HepG2 (cell line): Measurements from ENCODE around the gene SH2D2A. TPM values are rescaled to one million over a fixed set of nuclear protein-coding genes. Genes with fewer than 3 reads are reported as not detected.

ENCODE experiments used
- ATAC-seq: fragments of 200-7000 bp; cut with Tn5 transposase; 3 replicates; pipeline ENCODE4 v1.9.1; 2020; ENCODE audit warnings: mild to moderate bottlenecking, moderate library complexity
- BruUV-seq: library from RNA; stranded (reverse); fragments of 400-500 nt; replicated peaks from 2 replicates; lab custom pipeline; 2021; lab: Mats Ljungman, UMichigan
- CTCF ChIA-PET: fragments of 300-600 bp; formaldehyde crosslinking; extraction: SDS; loops from one replicate; lab custom pipeline; 2021; ENCODE audit warnings: low total read pairs, inconsistent platforms, low intra/inter-chr PET ratio; lab: Yijun Ruan, JAX
- POLR2A ChIA-PET: fragments of 350-600 bp; sonication (Branson Sonifier 250); formaldehyde crosslinking; loops from one replicate; lab custom pipeline; 2020; ENCODE audit warnings: antibody characterized with exemption, inconsistent platforms; lab: Yijun Ruan, JAX
- DNase-seq: peaks from one replicate; pipeline ENCODE4 v3.0.0-alpha.2; 2015; ENCODE audit warnings: low spot score
- FAIRE-seq: peaks from 3 replicates; lab custom pipeline; 2011; peaks lifted over from hg19 to GRCh38; lab: Jason Lieb, UNC
- H2AFZ ChIP-seq: one replicate; pipeline ENCODE4 v1.6.1; 2011; ENCODE audit warnings: low read length, inconsistent platforms
- H3K27ac ChIP-seq: fragments of 300-600 bp; 3 replicates; pipeline ENCODE4 v1.8.0; 2011; ENCODE audit warnings: mixed run types, mild to moderate bottlenecking, mixed read lengths, low read length, inconsistent platforms; ENCODE audit not compliant: insufficient read depth; ENCODE audit errors: extremely low read length
- H3K27me3 ChIP-seq, 2 experiments: fragments of 200-600 bp in 1 of 2; 2 replicates in 1 of 2; 3 replicates in 1 of 2; pipeline versions ENCODE4 v1.6.0 to v1.8.0; 2011; ENCODE audit warnings: low read length in 2 of 2, mild to moderate bottlenecking in 2 of 2, moderate library complexity in 2 of 2, inconsistent platforms in 1 of 2; ENCODE audit not compliant: insufficient read depth in 2 of 2, control insufficient read depth in 1 of 2
- H3K36me3 ChIP-seq, 2 experiments: fragments of 200-600 bp in 1 of 2; replicated peaks in 1 of 2; 2 replicates in 1 of 2; 3 replicates in 1 of 2; pipeline versions ENCODE4 v1.5.1 to v1.8.0; 2011; ENCODE audit warnings: low read length in 2 of 2, inconsistent platforms in 1 of 2; ENCODE audit not compliant: insufficient read depth in 2 of 2, control insufficient read depth in 1 of 2
- H3K4me1 ChIP-seq: 2 replicates; pipeline ENCODE4 v1.5.1; 2012; ENCODE audit warnings: low read length, inconsistent platforms; ENCODE audit not compliant: insufficient read depth
- H3K4me2 ChIP-seq: 2 replicates; pipeline ENCODE4 v1.6.0; 2011; ENCODE audit warnings: low read depth, low read length, inconsistent platforms
- H3K4me3 ChIP-seq, 3 experiments: fragments of 200-600 bp in 1 of 3; sonication (generic), shearing (Covaris generic) in 1 of 3; replicated peaks in 1 of 3; 2 replicates each; pipeline ENCODE4 v1.5.1; 2011 to 2016; ENCODE audit warnings: low read length in 3 of 3, inconsistent platforms in 2 of 3, low read depth in 2 of 3, mild to moderate bottlenecking in 2 of 3, control low read depth in 1 of 3, mixed read lengths in 1 of 3; ENCODE audit not compliant: insufficient read depth in 1 of 3
- H3K79me2 ChIP-seq: one replicate; pipeline ENCODE4 v1.6.1; 2011; ENCODE audit warnings: low read length, inconsistent platforms; ENCODE audit not compliant: insufficient read depth
- H3K9ac ChIP-seq: 2 replicates; pipeline ENCODE4 v1.6.0; 2011; ENCODE audit warnings: mild to moderate bottlenecking, low read depth, low read length, inconsistent platforms; ENCODE audit not compliant: insufficient read depth
- H3K9me3 ChIP-seq: 2 replicates; pipeline ENCODE4 v1.5.1; 2012; ENCODE audit warnings: mild to moderate bottlenecking, low read length
- H4K20me1 ChIP-seq: 2 replicates; pipeline ENCODE4 v1.6.0; 2011; ENCODE audit warnings: inconsistent platforms, mild to moderate bottlenecking, low read length, moderate library complexity; ENCODE audit not compliant: insufficient read depth
- NFIC ChIP-seq: IDR thresholded peaks from 2 replicates; pipeline ENCODE4 v1.6.1; 2012; ENCODE audit warnings: mild to moderate bottlenecking, low read length, inconsistent platforms
- PHF20 ChIP-seq: sonication (generic); formaldehyde crosslinking; IDR thresholded peaks from 2 replicates; pipeline ENCODE4 v1.5.0; 2020; ENCODE audit warnings: mild to moderate bottlenecking, missing genetic modification reagents
- SRY ChIP-seq: sonication (generic); formaldehyde crosslinking; IDR thresholded peaks from 2 replicates; pipeline ENCODE4 v1.8.0; 2022; ENCODE audit warnings: mild to moderate bottlenecking, missing genetic modification reagents
- ZMAT5 ChIP-seq: sonication (generic); formaldehyde crosslinking; IDR thresholded peaks from 2 replicates; pipeline ENCODE4 v1.5.0; 2020; ENCODE audit warnings: mild to moderate bottlenecking, low read depth, missing genetic modification reagents, borderline replicate concordance
- ZNF639 ChIP-seq: conservative IDR thresholded peaks from 2 replicates; pipeline ENCODE4 v1.6.1; 2018; ENCODE audit warnings: missing genetic modification reagents
- ZNF691 ChIP-seq: sonication (generic); formaldehyde crosslinking; IDR thresholded peaks from 2 replicates; pipeline ENCODE4 v1.4.0; 2020; ENCODE audit warnings: missing genetic modification reagents, low read depth, mild to moderate bottlenecking, borderline replicate concordance
- ZNF891 ChIP-seq: sonication (generic); formaldehyde crosslinking; IDR thresholded peaks from 2 replicates; pipeline ENCODE4 v1.5.0; 2020; ENCODE audit warnings: mild to moderate bottlenecking, missing genetic modification reagents
- WGBS: methylation state at CpG from one replicate; pipeline ENCODE4 v1.1.6; 2017; ENCODE audit warnings: low lambda C conversion rate; 5-methylcytosine and 5-hydroxymethylcytosine counted together
- in situ Hi-C: cut with HindIII; loops from 2 replicates; pipeline ENCODE4 v1.10.0; 2017; ENCODE audit warnings: low pct_unique_long_range_greater_than_20kb; ENCODE audit not compliant: extremely low pct_ligation_motif_present
- intact Hi-C: fragments of 100-400 bp; cut with micrococcal nuclease; formaldehyde crosslinking; loops from one replicate; pipeline ENCODE4 v1.10.0; 2022; ENCODE audit not compliant: unreplicated experiment
- polyA plus RNA-seq, 8 experiments: library from polyadenylated mRNA; depleted of rRNA in 3 of 8; stranded (reverse) in 7 of 8; unstranded in 1 of 8; fragments of >200 nt; fragmentation: Illumina TruSeq in 4 of 8; extraction: Trizol in 4 of 8; gene quantifications; 2 replicates each; pipeline versions ENCODE4 v1.2.1 to v1.2.3, GENCODE V29; 2011 to 2016; ENCODE audit warnings: low read depth in 4 of 8, missing spikeins in 1 of 8, mixed read lengths in 1 of 8; ENCODE audit not compliant: insufficient read depth in 1 of 8
- total RNA-seq, 5 experiments: library from RNA; depleted of rRNA; stranded (reverse); fragments of >200 nt; fragmentation: Illumina TruSeq; extraction: Trizol; gene quantifications; 2 replicates each; pipeline ENCODE4 v1.2.3, GENCODE V29; 2016; ENCODE audit warnings: low read depth in 1 of 5
- TF ChIP-seq, protein P1 (sequence below): sonication (generic); formaldehyde crosslinking; IDR thresholded peaks from 2 replicates; pipeline ENCODE4 v1.4.0; 2020; ENCODE audit warnings: missing genetic modification reagents, borderline replicate concordance
- TF ChIP-seq, protein P2 (sequence below): sonication (generic); formaldehyde crosslinking; IDR thresholded peaks from 2 replicates; pipeline ENCODE4 v1.4.0; 2020; ENCODE audit warnings: missing genetic modification reagents

The SH2D2A gene
- total and polyA plus RNA-seq, 2 of the 13 experiments (the other 11 are each of a cell fraction or from before 2014, with no cell fraction given) = 0.57 to 0.73 TPM

DNA sequence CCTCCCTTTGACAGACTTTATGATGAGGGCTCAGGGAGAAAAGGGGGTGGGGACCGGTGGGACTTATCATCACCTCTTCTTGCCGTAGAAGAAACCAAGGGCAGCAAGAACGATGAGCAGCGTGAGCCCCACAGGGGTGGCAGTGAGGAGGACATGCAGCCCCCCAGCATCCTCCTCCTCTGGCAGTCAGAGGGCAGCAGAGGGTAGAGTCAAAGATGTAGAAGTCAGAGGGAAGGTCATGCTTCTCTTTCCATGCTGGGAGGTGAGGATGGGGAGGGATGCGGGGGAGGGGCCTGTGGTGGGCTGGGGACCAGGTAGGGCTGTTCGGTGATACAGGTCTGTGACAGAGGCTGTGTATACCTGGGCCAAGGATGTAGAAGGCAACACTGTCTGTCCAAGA lies 27.5 kb upstream of the SH2D2A start:
- H3K9ac ChIP-seq = no peak overlapping the region
- 29% methylated on average over 4 of the region's 6 CpGs for WGBS
- no peak overlapping the region for H3K4me2 ChIP-seq
- DNase-seq (no peak), FAIRE-seq (no peak), ATAC-seq (no peak)
- intact Hi-C loops = no loop called here
- peaks cover 5 to 53% of the 10 kb centered on the region in 2 experiments; a peak in 3 of 5 replicates for H3K27me3 ChIP-seq
- H2AFZ ChIP-seq = no peak overlapping the region
- in situ Hi-C loops = no loop called here
- H3K27ac ChIP-seq = no peak overlapping the region
- CTCF ChIA-PET = no interaction called here
- POLR2A ChIA-PET = no interaction called here
- H3K4me3 ChIP-seq = no peak overlapping the region
- no peak for TF ChIP-seq ZNF691 (CRISPR knock-in tag)
- TF ChIP-seq NFIC = no peak
- TF ChIP-seq, protein P1, sequence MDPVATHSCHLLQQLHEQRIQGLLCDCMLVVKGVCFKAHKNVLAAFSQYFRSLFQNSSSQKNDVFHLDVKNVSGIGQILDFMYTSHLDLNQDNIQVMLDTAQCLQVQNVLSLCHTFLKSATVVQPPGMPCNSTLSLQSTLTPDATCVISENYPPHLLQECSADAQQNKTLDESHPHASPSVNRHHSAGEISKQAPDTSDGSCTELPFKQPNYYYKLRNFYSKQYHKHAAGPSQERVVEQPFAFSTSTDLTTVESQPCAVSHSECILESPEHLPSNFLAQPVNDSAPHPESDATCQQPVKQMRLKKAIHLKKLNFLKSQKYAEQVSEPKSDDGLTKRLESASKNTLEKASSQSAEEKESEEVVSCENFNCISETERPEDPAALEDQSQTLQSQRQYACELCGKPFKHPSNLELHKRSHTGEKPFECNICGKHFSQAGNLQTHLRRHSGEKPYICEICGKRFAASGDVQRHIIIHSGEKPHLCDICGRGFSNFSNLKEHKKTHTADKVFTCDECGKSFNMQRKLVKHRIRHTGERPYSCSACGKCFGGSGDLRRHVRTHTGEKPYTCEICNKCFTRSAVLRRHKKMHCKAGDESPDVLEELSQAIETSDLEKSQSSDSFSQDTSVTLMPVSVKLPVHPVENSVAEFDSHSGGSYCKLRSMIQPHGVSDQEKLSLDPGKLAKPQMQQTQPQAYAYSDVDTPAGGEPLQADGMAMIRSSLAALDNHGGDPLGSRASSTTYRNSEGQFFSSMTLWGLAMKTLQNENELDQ (CRISPR knock-in tag) = no peak
- TF ChIP-seq PHF20 (CRISPR knock-in tag) = no peak
- no peak for TF ChIP-seq ZNF639 (CRISPR knock-in tag)
- TF ChIP-seq SRY = no peak
- TF ChIP-seq ZMAT5 = no peak
- TF ChIP-seq, protein P2, sequence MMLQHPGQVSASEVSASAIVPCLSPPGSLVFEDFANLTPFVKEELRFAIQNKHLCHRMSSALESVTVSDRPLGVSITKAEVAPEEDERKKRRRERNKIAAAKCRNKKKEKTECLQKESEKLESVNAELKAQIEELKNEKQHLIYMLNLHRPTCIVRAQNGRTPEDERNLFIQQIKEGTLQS = no peak
- no peak for TF ChIP-seq ZNF891 (CRISPR knock-in tag)
- H3K79me2 ChIP-seq = no peaks in the 10 kb centered on the region
- H3K9me3 ChIP-seq = no peaks in the 10 kb centered on the region
- BruUV-seq = no TSS peak
- H3K4me1 ChIP-seq = no peaks in the 10 kb centered on the region
- 0 out of 2 replicates have a peak, but pooled peaks cover 3% of the 10 kb centered on the region for H4K20me1 ChIP-seq
- no peaks in the 10 kb centered on the region for H3K36me3 ChIP-seq
